Daoy (cell line): ENCODE results near the gene U2AF2. TPM values are rescaled to one million over a fixed set of nuclear protein-coding genes. Genes with fewer than 3 reads are reported as not detected.

Source experiments
- DNase-seq: peaks from one replicate; pipeline ENCODE4 v3.0.0-alpha.2; 2015; ENCODE audit warnings: low read depth
- total RNA-seq: library from RNA; depleted of rRNA; stranded (reverse); fragments of >200 nt; shearing (Covaris generic); gene quantifications from 2 replicates; pipeline ENCODE4 v1.2.3, GENCODE V29; 2014

The U2AF2 gene
- total RNA-seq, 1 experiment from 2014 or later, result 218 TPM

DNA sequence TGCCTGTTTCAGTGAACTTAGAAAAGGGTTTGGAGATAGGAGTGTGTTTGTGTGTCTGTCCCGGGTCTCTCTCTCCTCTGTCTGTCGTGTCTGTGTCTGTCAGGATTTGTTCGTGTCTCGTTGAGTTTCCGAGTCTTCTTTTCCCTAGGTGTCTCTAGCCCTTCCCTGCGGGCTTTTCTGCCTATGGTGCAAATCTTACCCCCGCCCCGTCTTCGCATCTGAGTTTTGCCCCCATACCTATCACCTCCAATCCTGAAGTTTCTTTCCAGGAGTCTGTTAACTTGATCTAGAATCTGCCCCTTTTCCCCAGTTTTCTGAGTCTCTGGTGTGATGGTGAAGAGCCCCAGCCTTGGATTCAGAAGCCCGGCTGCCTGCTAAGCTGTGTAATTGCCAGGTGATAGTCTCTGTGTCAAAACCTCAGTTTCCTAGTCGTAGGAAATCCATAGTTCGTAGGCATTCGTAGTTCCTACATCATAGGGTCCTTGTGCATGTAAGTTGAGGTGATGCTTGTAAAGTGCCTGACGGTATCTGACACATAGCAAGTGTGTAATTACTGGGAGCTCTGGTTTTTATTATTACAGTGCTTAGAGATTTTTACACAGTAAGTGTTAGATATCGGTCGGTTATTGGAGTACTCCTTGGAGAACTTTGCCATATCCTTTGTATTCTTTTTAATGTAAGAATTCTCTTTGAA is 21.0 kb downstream of the U2AF2 start:
- DNase-seq, result no peak

DNA sequence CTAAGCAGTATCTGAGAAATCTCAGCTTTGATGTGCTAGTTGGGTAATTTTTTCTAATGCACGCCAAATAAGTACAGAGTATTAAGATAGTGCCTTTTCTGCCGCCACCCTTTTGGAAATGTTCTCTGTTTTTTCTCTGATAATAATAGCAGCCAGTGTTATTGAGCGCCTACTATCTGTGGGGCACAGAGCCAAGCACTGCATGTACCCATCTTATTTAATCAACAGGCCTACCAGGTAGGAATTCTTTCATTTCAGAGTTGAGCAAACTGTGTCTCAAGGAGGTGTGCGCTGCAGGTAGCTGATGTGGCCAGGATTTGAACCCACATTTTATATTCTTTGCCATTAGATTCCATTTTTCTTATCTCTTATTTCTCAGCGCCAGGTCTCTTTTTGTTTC is 21.5 kb downstream of the U2AF2 start:
- DNase-seq, result peak; percentile 38

DNA sequence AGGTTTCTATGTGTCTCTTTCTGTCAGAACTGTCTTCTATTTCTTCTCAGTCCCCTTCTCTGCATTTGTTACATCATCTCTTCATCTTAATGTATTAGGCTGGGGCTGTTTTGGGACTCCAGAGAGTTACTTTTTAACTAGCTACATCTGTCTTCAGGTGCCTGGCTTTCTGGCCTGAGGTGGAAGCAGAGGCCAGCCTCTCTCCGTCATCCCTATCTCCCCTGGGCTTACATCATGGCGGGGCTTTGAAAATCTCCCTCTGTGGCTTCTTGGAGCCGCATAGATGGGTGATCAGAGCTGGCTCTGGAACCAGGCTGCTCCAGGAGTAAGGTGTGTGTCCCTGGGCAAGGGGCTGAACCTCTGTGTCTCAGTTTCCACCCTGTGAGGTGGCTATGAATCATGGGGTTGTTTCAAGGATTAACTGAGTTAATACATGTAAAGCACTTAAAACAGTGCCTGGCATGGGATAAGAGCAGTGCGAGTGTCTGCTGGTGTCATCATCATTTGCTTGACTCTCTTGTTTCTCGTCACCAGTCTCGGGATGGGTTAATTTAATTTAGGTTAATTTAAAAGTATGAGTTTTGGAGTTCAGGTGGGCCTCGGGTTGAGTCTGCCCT is 22.2 kb downstream of the U2AF2 start:
- DNase-seq, result no peak

DNA sequence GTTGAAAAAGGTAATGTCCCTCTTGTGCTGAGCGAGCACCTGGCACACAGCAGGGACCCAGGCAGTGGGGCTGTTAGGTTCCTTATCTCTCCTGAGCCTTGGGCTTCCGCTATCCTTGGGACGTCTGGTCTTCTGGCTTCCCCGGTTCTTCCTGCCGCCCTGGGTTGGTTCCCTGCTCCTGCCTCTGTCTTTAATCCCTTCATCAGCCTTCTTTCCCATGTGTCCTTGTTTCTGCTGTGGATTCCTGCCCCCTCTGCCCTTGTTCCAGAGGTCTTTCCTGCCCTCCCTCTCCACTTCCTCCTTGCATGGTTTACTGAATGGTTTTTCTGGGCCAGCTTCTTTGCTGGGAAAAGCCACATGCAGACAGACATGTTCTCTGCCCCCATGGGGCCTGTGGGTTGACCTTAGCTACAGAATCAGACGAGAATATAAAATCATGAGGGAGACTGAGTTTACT is 22.8 kb downstream of the U2AF2 start:
- DNase-seq, result no peak

DNA sequence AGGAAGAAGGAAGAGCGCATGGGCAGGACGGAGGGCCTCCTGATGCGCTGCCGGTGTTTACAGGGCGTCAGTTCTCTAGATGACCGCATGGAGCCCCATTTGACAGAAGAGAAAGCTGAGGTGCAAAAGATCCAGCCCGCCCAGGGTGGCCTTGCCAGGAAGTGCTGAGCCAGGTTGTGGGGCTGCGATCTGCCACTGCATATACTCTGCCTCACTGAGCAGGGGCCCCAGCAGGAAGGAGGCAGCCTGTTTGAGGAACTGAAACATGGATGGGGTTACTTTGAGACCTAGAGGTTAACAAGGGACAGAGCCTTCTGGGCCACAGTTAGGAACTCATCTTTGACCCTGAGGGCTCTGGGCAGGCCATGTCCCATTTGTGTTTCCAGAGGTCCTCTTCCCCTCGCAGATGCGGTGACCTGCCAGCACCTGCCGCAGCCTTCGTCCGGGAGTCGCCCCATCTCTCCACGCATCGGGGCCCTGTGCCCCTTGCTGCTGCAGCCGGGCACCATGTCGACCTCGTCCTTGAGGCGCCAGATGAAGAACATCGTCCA is 23.4 kb downstream of the U2AF2 start:
- no peak for DNase-seq

DNA sequence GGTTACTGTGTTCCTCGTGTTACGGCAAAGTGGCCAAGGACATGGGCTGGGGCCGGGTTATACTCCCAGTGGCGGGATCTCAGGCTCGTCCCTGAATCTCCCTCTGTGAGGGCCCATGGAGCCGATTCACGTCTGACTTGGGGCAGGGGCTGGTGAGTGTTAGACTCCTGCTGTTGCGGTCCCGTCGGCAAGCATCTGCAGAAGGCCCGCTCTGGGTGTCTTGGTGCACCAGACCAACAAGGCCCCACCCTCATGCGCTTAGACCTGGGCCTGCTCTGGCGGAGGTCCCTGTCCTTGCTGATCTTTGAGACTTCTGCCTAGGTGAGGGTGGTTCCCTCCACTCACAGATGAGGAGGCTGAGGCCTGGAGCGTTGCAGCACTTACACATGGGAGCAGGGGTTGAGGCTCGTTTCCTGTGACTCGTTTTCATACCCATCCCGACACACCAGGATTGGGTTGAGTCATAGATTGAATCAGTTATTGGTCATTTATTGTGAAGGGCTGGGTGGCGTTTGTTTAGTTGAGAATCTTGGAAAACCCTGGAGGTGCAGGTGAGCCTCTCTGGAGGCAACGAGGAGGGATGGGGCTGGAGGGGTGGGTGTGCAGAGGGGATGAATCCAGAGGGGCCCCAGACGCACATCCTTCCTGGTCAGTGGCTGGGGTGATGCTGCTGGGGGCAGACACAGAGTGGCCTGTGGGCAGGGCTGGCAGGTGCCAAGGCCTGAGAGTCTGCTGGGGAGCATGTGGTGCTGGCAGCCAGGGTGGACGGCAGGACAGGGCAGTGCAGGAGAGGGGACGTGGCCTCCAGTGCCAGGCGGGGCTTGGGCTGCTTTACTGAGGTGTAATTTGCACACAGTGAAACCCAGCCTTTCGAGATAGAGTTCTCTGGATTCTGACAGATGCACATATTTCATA is 24.8 kb downstream of the U2AF2 start:
- DNase-seq, result no peak

DNA sequence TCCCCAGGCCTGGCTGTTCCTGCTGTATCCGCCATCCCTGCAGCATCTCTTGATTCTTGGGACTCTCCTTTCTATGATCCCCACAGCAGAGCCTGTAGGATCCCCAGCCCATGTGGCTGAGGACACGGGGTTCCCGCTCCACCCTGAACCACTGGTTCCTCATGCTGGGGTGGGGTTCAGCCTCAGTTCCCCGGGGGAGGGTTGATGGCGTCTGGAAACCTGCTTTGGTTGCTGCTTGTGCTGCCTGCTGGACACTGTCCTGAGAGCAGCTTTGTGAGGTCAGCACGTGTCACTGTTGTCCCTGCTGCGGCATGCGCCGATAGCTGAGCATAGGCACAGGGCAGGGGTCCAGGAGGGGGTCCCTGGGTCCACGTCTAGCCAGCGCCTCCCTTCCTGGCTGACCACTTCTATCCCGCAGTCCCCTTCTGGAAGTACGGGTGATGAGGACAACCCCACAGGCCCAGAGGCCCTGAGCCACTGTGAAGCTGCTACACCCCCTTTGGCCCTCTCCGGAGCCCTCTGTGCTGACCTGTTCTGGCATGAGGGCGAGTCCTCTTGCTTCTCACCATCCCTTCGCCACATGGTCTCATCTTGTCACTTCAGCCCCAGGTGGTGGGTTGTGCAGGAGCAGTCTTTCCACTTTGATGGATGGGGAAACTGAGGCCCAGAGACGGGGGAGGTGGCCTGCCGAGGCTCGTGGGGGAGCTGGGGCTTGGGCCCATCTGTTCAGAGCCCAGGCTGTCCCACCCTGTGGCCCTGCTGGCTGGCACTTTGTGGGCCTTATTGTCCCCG is 25.7 kb downstream of the U2AF2 start:
- no peak for DNase-seq

DNA sequence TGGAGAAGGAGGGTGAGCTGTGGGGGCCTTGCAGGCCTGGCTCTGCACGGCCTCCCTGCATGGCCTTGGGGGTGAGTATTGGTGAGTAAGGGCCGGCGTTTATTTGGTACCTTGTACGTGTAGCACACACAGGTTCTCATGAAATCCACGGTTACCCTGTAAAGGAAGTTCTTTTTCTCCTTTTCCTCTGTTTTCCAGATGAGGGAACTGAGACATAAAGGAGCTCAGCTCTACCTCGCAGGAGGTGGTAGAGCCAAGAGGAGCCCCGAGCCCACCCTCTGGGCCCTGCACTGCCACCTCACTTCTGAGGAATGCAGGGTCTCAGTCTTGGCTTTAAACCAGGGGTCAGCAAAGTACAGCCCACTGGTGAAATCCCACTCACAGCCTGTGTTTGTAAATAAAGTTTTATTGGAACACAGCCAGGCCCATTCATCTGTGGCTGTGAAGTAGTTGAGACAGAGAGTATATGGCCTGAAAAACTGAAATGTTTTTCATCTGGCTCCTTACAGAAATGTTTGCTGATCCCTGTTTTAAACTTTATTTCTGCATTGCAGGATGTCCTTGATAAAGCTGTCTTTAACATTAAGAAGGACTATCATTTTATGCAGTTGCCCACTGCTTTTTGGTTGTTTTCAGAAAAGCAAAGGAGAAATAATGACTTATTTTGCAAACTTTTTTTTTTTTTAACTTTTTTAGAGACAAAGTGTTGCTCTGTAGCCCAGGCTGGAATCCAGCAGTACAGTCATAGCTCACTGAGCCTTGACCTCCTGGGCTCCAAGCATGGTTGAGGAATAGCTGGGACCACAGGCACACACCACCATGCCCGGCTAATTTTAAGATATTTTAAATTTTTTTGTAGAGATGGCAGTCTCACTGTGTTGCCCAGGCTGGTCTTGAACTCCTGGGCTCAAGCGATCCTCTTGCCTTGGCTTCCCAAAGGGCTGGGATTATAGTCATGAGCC is 26.6 kb downstream of the U2AF2 start:
- DNase-seq, result no peak

DNA sequence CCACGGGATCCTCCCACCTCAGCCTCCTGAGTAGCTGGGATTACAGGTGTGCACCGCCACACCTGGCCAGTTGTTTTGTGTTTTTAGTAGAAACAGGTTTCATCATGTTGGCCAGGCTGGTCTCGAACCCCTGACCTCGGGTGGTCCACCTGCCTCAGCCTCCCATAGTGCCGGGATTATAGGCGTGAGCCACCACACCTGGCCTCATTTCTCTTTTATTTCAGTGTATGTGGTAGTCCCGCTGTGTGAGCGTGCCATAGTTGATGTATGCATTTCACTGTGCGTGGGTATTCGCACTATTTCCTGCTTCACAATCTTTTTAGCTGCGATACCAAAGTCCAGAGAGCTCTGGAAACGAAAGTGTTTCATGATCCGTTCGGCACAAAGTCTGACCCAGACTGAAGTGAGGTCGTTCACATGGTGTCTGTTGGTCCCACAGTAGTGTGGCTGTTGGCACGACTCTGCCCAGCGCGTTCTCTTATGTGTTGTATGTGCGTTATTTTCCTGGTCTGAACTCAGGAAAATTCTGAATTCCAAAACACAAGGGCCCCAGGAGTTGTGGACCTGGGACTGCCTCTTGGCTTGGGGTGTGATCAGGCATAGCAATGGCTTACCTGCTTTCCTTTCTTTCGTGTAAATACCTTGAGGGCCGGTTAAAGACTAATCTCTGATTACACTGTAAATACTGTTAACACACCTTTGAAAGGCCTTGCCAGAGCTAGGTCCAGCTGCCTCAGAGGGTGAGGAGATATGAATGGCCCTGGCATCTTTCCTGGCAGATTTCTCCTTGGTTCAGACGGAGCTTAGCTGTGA is 28.8 kb downstream of the U2AF2 start:
- DNase-seq, result no peak

DNA sequence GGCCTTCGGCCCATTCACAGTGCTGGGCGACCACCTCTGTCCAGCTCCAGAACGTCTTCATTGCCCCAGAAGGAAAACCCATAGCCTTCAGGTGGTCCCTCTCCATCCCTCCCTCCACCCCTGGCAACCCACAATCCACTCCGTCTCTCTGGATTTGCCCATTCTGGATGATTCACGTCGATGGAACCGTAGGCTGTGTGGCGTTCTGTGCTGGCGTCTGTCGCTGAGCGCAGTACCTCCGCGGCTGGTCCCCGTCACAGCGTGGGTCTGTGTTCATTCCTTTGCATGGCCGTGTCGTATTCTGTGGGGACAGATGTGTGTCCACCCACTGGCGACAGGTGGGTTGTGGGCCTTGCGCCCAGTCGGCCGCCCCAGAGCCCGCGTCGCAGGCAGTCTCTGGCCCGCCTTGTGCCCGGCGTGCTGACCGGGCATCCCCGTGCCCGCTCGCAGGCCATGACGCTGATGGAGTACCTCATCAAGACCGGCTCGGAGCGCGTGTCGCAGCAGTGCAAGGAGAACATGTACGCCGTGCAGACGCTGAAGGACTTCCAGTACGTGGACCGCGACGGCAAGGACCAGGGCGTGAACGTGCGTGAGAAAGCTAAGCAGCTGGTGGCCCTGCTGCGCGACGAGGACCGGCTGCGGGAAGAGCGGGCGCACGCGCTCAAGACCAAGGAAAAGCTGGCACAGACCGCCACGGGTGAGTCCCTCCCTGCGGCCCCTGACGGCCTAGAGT is 30.3 kb downstream of the U2AF2 start:
- DNase-seq, result no peak

DNA sequence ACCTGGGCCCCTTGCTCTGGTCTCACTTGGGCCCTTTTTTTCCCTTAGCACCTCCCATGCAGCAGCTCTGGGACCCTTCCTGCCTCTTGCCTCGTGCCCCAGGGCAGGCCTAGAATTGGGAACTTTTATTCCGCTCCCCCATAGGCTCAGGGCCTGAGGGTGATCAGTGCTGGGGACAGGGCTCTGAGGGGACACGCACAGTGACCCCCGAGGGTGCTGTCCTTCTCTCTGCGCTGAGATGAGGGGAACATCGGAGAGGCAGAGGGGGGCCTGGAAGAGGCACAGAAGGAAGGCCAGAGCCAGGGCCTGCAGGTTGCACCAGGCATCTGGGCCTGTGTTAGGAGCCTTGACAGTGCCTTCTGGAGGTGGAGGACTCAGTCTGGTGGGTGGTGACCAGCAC is 30.9 kb downstream of the U2AF2 start:
- no peak for DNase-seq

DNA sequence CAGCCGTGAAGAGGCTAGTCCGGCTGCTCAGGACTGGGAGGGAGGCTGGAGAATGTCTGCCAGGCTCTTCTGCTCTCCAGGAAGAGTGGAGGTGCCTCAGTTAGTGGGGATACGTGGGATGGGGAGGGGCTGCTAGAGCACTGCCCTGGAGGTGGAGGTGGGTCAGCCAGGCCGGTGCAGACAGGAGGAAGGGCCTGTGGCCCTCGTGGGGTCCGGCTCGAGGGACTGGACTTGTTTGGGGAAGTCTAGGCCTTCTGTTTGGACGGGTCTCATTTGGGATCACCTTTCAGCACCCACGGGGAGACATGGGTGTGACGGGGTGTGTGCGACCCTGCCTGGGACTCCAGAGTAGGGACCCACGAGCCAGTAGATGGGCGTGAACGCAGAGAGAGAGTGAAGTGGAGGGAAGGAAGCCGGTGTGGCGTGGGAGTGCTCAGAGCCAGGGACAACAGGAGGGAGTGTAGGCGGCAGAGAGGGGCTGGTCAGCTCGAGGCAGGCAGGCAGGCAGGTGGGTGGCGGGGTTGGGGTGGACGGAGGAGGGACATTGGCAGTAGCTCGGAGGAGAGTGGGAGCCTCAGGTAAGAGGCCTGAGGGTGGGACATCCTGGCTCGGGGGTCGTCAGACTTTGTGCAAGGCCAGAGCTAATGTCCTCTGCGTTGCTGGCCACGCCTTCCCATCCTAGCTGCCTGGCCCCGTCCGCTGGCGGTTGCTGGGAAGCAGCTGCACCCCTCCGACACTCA is 31.6 kb downstream of the U2AF2 start:
- no peak for DNase-seq

DNA sequence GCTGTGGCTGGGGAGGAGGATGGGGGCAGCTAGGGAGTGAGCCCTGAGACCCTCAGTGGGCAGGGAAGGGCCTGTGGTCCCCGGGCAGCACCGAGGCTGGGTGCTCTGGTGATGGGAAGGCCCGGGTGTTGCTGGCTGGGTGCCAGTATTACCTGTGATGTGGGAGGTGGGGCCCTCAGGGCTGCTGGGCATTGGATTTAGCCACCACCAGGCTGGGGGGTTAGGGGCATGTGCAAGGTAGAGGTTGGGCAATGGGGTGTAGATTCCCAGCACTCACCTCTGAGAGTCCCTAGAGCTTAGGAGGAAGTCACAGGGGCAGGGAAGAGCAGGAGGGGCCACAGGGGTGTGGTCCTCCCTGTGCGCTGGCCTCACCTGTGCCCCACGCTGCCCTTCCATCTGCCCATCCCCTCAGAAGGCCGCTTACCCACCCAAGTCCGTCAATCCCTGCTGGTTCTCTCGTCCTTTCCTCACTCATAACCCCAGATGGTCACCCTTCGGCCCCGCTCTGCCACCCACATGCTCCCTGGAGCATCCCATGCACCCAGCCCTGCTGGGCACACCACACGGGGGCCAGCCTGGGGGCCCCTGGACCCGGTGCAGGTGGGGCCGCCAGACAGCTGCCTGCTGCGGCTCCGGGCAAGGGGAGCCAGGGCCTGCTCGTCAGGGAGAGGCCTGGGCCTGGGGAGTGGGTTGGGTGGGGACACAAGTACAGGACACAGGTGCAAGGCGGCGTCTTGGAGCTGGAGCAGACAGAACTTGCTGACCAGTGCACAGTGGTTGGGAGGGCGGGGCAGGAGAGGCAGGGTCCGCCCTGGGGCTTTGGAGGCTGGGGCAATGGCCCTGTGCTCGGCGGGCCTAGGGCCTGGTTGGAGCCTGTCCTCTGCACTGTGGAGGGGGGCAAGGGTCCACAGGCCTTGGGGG is 32.7 kb downstream of the U2AF2 start:
- DNase-seq, result no peak

DNA sequence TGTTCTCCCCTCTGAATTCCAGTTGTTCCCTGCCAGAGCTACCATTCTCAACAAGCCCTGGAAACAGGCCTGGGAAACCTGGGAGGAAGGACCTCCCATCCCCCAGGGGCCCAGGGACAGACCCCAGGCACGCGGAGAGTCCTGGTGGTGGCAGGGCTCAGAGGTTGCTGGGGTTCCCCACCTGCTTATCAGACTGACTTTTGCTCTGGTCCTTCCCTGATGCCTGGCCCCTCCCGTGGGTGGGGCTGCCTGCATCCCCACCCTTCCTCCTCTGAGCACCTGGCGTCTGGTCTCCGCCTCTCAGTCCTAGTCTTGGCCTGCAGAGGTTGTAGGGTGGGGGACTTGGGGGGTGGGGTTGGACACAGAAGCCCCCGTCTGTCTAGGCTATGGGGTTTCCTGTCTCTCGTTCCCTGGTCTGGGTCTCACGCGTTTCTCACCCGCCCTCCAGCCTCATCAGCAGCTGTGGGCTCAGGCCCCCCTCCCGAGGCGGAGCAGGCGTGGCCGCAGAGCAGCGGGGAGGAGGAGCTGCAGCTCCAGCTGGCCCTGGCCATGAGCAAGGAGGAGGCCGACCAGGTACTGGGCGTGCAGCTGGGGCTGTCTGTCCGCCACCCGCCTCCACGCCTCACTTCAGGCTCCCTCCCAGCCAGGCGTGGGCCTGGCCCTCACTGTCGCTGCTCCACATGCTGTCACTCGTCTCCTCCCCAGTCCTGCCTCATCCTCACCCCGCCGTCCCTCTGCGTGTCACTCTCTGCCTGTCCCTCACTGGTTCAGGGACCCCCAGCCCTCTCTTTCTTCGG is 33.8 kb downstream of the U2AF2 start:
- DNase-seq, result no peak

DNA sequence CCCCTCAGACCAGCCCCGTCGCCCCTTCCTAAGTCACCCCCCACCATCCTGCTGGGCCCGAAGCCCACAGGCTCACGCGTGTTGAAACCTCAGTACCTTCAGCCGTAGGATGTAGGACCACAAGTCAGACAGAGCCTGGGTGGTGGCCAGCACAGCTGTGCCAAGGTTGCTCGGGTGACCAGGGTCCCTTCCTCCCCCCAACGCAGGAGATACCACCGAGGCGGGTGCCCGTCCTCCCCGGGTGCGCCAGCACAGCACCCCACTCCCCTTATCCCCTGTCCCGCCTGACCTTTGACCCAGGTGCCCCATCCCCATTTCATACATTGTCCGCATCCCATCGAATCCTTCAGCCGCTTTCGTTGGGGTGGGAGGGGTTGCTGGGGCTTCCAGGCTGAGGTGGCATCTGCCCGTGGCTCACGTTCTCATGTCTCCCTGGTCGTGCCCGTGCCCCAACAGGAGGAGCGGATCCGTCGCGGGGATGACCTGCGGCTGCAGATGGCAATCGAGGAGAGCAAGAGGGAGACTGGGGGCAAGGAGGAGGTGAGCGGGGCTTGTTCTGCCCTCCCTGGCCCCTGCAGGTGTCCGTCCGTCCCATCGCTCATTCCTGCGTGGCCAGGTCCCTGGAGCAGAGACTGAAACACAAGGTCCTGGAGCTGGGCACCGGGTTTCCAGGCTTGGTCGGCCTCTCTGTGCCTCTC is 34.7 kb downstream of the U2AF2 start:
- no peak for DNase-seq
